Fibroblast of lung (primary cell): ENCODE measurements around the gene TSGA10. TPM values are rescaled to one million over a fixed set of nuclear protein-coding genes. Genes with fewer than 3 reads are reported as not detected.
"Not testable (repeated sequence)": the region's sequence is repeated elsewhere in the genome, so short reads cannot be mapped to it uniquely, and the experiment has no call there.

Experiments used
- DNase-seq, 2 donors: peaks; one replicate each; pipeline versions ENCODE4 v3.0.0 to v3.0.0-alpha.2; 2010; ENCODE audit warnings: low read depth in 2 of 2
- H2AFZ ChIP-seq: 2 replicates; pipeline ENCODE4 v1.5.1; 2012; ENCODE audit warnings: low read length, control low read depth, inconsistent platforms
- H3K27ac ChIP-seq: 2 replicates; pipeline ENCODE4 v1.5.1; 2011; ENCODE audit warnings: low read length, control low read depth; ENCODE audit not compliant: insufficient read depth
- H3K27me3 ChIP-seq: 2 replicates; pipeline ENCODE4 v1.5.1; 2011; ENCODE audit warnings: mild to moderate bottlenecking, low read length; ENCODE audit not compliant: control insufficient read depth, insufficient read depth
- H3K36me3 ChIP-seq: 2 replicates; pipeline ENCODE4 v1.5.1; 2011; ENCODE audit warnings: low read length; ENCODE audit not compliant: control insufficient read depth, insufficient read depth
- H3K4me1 ChIP-seq: 2 replicates; pipeline ENCODE4 v1.5.1; 2011; ENCODE audit warnings: low read length; ENCODE audit not compliant: control insufficient read depth, insufficient read depth; ENCODE audit errors: extremely low read depth
- H3K4me2 ChIP-seq: 2 replicates; pipeline ENCODE4 v1.5.1; 2011; ENCODE audit warnings: low read length, control low read depth; ENCODE audit not compliant: insufficient read depth; ENCODE audit errors: extremely low read depth
- H3K4me3 ChIP-seq, 4 experiments: fragments of 200-600 bp in 1 of 4; sonication (generic) in 1 of 4; replicated peaks in 1 of 4; 2 replicates each; pipeline ENCODE4 v1.5.1; 2011 to 2016; ENCODE audit warnings: low read length in 4 of 4, low read depth in 3 of 4, mild to moderate bottlenecking in 3 of 4, control low read depth in 2 of 4, inconsistent platforms in 1 of 4, mixed read lengths in 1 of 4; ENCODE audit not compliant: insufficient read depth in 1 of 4; ENCODE audit errors: control extremely low read depth in 1 of 4
- H3K79me2 ChIP-seq: 2 replicates; pipeline ENCODE4 v1.5.1; 2012; ENCODE audit warnings: mild to moderate bottlenecking, low read length, inconsistent platforms; ENCODE audit not compliant: control insufficient read depth, insufficient read depth
- H3K9ac ChIP-seq: 2 replicates; pipeline ENCODE4 v1.5.1; 2011; ENCODE audit warnings: mild to moderate bottlenecking, low read length, control low read depth; ENCODE audit not compliant: insufficient read depth
- H3K9me3 ChIP-seq: 2 replicates; pipeline ENCODE4 v1.5.1; 2012; ENCODE audit warnings: low read depth, low read length; ENCODE audit not compliant: control insufficient read depth, insufficient read depth
- H4K20me1 ChIP-seq: 2 replicates; pipeline ENCODE4 v1.5.1; 2011; ENCODE audit warnings: low read length; ENCODE audit not compliant: control insufficient read depth, insufficient read depth; ENCODE audit errors: extremely low read depth
- CTCF ChIP-seq, 2 donors: IDR thresholded peaks in 1 of 2; conservative IDR thresholded peaks in 1 of 2; 1 replicate in 1 of 2; 2 replicates in 1 of 2; pipeline ENCODE4 v1.5.1; 2011 to 2012; ENCODE audit warnings: low read length in 2 of 2, control low read depth in 1 of 2, inconsistent platforms in 1 of 2, low read depth in 1 of 2, mild to moderate bottlenecking in 1 of 2
- EZH2 ChIP-seq: IDR thresholded peaks from 2 replicates; pipeline ENCODE4 v1.5.1; 2012; ENCODE audit warnings: low read length, control low read depth, mild to moderate bottlenecking; ENCODE audit errors: missing control alignments
- polyA plus RNA-seq, 2 donors: library from polyadenylated mRNA; depleted of rRNA in 1 of 2; stranded (reverse) in 1 of 2; unstranded in 1 of 2; fragments of >200 nt; gene quantifications; 2 replicates each; pipeline ENCODE4 v1.2.1, GENCODE V29; 2011 to 2012; ENCODE audit warnings: missing spikeins in 1 of 2
- total RNA-seq: library from RNA; depleted of rRNA; stranded (reverse); fragments of >200 nt; gene quantifications from 2 replicates; pipeline ENCODE4 v1.2.1, GENCODE V29; 2014

The TSGA10 gene
- total and polyA plus RNA-seq, 2 donors (not counting 1 experiment from before 2014, with no cell fraction given) = 0.65 to 5.3 TPM

- H2AFZ ChIP-seq = no peak overlapping the region
- no peak overlapping the region for H3K4me3 ChIP-seq
- DNase-seq = no peak
- H3K4me2 ChIP-seq = no peak overlapping the region
- no peak for TF ChIP-seq CTCF (conservative IDR thresholded peaks at IDR 0.05 in 1 of 2, IDR thresholded peaks at IDR 0.05 in 1 of 2; ENCODE audit: low read depth in 1 of 2, low read length in 2 of 2)
- no peak for TF ChIP-seq EZH2
- no peaks in the 10 kb centered on the region for H3K27me3 ChIP-seq
- H3K9me3 ChIP-seq = no peaks in the 10 kb centered on the region
- no peaks in the 10 kb centered on the region for H3K4me1 ChIP-seq
- no peak overlapping the region for H3K27ac ChIP-seq
- H3K9ac ChIP-seq = no peak overlapping the region
- H4K20me1 ChIP-seq = no peaks in the 10 kb centered on the region
- no peaks in the 10 kb centered on the region for H3K79me2 ChIP-seq
- no peaks in the 10 kb centered on the region for H3K36me3 ChIP-seq
Measured at GRCh38 chr2:99067871-99068625, 86.7 kb downstream of the TSGA10 start.

- peak; percentile 69 to 77 for TF ChIP-seq CTCF (conservative IDR thresholded peaks at IDR 0.05 in 1 of 2, IDR thresholded peaks at IDR 0.05 in 1 of 2; ENCODE audit: low read depth in 1 of 2, low read length in 2 of 2)
- TF ChIP-seq EZH2 = no peak
- peak overlapping the region; percentile 42 for H2AFZ ChIP-seq
- DNase-seq = peak; percentile 51 to 74
- H3K9ac ChIP-seq = no peak overlapping the region
- no peaks in the 10 kb centered on the region for H3K4me1 ChIP-seq
- H3K79me2 ChIP-seq = no peaks in the 10 kb centered on the region
- no peaks in the 10 kb centered on the region for H3K27me3 ChIP-seq
- no peaks in the 10 kb centered on the region for H3K9me3 ChIP-seq
- H3K4me3 ChIP-seq = peak overlapping the region in 1 of 4 experiments; percentile 10
- H3K27ac ChIP-seq = no peak overlapping the region
- no peak overlapping the region for H3K4me2 ChIP-seq
- H3K36me3 ChIP-seq = no peaks in the 10 kb centered on the region
- H4K20me1 ChIP-seq = no peaks in the 10 kb centered on the region
Measured at GRCh38 chr2:99066075-99066958, 88.4 kb downstream of the TSGA10 start.

- not testable (repeated sequence) for H3K27me3 ChIP-seq, H3K4me2 ChIP-seq, H3K9ac ChIP-seq, H3K36me3 ChIP-seq, H3K79me2 ChIP-seq, H2AFZ ChIP-seq, H3K4me3 ChIP-seq, DNase-seq, H3K27ac ChIP-seq, H4K20me1 ChIP-seq, H3K4me1 ChIP-seq, H3K9me3 ChIP-seq
Measured at GRCh38 chr2:99049187-99049586, 105.6 kb downstream of the TSGA10 start.

- H3K4me1 ChIP-seq, H3K9ac ChIP-seq, H3K79me2 ChIP-seq, H3K27me3 ChIP-seq, H3K27ac ChIP-seq, H2AFZ ChIP-seq, H3K4me2 ChIP-seq, H3K4me3 ChIP-seq, H3K36me3 ChIP-seq, H3K9me3 ChIP-seq, H4K20me1 ChIP-seq: not testable (repeated sequence)
- peak; percentile 37 to 57 for DNase-seq
Measured at GRCh38 chr2:99040736-99041300, 113.9 kb downstream of the TSGA10 start.
